Posterior cingulate gyrus (tissue), 11 donors: ENCODE results near the gene ETFDH.
A peak's percentile ranks its signal among the peaks of the same experiment; 100 is the strongest.
"Not testable (repeated sequence)": the region's sequence is repeated elsewhere in the genome, so short reads cannot be mapped to it uniquely, and the experiment has no call there.

ENCODE experiments used
- DNase-seq, 10 donors: peaks; one replicate each; pipeline versions ENCODE4 v3.0.0 to v3.0.0-alpha.2; 2020 to 2021; ENCODE audit warnings: mixed read lengths in 3 of 10
- intact Hi-C: fragments of 100-400 bp; cut with DNase I; formaldehyde crosslinking; loops from one replicate; pipeline ENCODE4 v1.15.1; 2023

ETFDH gene

DNA sequence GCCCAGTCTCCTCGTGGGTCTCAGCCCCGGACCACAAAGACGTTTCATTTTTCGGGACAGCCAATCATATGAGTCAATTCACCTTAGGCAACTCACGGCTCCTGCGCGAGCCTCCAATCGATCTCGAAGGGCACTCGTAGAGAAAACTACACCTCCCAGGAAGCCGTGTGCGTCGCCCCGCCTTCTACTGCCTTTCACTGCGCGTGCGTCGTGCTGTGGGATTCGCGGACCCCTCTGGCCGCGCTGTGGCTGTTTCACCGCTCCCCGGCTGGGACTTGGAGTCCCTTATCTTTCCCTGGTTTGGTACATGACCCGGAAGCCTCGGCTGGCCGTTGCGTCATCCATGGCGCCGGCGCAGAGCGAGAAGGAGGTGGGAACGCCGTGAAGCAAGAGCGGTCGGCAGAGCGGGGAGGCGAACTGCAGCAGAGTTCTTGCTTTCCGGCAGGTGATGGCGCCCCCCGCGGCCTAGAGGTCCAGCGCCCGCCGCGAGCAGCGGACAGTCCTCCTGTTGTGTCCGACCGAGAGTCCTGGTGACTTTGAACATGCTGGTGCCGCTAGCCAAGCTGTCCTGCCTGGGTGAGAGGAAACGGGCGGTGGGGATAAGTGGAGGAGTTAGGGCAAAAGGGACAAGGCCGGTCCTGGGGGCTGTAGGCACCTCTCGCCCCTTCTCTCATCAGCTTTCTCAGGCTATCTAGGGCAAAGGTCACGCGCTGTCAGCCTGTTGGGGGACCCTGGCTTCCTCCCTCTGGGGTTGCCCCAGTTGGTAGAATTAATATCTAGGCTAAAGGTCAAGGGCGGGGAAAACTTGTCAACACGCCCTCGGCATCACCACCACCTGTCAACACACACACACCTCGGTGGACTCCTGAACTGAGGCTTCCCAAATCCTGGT lies at the start of gene ETFDH:
Gene ETFDH (plus strand): TSS at position 382 of the 892 bp plus-strand sequence. CDS start 161 bp downstream, at position 543.
- peak; percentile 98 to 100 (median 99) for DNase-seq
- intact Hi-C loops: loop anchor here (2.0 kb wide), 1 partner anchor 51 kb away; the partner anchor contains the start of gene PPID

DNA sequence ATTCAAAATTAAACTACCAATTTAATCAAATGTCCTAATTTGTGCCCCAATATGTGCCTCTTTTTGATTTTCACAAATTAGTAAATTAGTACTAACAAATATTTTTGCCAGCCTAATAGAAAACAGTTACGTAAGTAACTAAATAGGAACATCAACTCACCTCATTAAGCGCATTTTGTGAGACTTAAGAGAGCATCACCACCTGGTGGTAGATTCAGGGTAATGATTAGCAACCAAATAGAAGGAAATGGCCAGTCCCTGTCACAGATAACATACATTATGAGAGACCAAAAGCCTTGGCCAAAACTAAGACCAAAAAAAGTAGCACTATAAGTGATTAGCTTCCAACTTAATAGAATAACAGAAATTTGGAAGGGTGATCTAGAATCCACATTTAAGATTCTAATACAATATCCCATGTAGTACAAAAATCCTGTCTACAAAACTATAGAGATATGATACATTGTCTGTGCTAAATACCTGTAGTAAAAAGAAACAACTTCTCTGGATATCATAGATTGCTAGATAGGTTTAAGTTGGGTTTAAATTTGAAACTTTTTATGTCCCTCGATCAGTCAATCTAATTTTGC lies 47.1 kb upstream of the ETFDH start:
- intact Hi-C loops: loop anchor here (5.0 kb wide), 3 partner anchors 373 to 633 kb away; no protein-coding TSS in a partner anchor
- no peak for DNase-seq

DNA sequence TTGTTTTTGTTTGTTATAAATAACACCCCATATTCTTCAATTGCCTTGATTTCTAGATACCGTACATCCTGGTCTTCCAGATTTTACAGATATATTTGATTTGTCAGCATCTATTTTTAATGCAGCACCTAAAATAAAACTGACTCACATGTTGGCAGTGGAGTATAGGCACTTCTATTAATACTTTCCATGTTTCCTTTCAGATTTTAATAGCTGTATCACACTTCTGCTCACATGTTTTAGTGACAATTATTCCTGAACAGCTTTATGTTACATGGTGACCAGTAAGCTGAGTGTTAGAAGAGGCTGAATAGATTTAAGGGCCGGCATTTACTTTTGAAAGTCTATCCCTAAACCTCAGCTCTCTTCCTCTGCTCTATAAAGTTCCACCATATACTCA lies 46.6 kb upstream of the ETFDH start:
- intact Hi-C loops: loop anchor here (5.0 kb wide), 3 partner anchors 373 to 633 kb away; no protein-coding TSS in a partner anchor
- no peak for DNase-seq

DNA sequence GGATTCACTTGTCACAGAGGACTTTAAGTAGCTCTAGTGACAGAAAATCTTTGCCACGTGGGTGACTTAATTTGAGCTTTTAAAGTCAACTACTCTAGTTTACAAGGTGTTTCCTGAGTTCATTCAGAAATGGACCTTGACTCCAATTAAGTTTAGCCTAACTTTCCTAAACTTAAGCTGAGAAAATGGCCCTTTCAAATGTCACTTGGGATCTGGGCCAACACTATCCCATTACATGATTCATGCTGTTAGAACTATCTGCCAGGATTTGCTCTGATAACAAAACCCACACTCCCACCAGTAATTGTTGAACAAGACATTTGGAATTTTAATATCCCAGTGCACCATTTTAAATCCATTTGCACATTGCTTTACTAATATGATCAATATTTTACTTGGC lies 41.2 kb upstream of the ETFDH start:
- DNase-seq: no peak
- intact Hi-C loops: no loop called here

DNA sequence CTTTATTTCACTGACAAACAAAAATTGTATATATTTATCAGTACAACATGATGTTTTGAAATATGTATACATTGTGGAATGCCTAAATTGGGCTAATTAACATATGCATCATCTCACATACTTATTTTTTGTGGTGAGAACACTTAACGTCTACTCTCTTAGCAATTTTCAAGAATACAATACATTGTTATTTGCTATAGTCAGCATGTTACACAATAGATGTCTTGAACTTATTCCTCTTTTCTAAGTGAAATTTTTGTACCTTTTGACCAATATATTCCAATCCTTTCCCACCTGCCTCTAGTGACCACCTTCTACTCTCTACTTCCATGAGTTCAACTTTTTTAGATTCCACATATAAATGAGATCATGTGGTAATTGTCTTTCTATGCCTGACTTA lies 35.5 kb upstream of the ETFDH start:
- intact Hi-C loops: no loop called here

DNA sequence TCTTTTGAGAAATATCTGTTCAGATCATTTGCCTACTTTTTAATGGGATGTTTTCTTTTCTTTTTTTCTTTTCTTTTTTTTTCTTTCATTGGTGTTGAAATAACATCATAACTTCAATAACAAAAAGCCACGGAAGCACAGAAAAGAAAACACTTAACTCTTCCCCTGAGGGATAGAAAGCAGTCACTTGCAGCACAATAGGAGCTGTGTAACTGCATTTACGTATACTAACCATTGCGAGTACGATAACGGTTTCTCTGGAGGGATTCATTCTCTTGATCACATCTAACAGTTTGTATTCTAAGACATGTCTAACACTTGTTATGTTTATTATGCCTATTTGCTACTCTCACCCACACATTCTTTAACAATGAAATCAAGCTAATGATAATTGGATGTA lies 27.7 kb upstream of the ETFDH start:
- intact Hi-C loops: no loop called here
- DNase-seq: no peak

More for the DNA sequence above, 35.5 kb upstream of the ETFDH start:
- no peak for DNase-seq

DNA sequence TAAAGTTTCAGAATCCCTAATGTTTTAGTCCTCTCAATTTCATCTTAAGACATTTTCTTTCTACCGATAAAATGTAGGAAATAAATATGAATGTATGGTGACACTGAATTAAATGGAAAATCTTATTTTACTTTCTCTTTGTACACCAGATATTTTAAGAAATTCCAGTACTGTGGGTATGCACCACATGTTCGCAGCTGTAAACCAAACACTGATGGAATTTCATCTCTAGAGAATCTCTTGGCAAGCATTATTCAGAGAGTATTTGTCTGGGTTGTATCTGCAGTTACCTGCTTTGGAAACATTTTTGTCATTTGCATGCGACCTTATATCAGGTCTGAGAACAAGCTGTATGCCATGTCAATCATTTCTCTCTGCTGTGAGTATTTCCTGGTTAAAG lies 27.3 kb upstream of the ETFDH start:
- no peak for DNase-seq
- intact Hi-C loops: no loop called here

DNA sequence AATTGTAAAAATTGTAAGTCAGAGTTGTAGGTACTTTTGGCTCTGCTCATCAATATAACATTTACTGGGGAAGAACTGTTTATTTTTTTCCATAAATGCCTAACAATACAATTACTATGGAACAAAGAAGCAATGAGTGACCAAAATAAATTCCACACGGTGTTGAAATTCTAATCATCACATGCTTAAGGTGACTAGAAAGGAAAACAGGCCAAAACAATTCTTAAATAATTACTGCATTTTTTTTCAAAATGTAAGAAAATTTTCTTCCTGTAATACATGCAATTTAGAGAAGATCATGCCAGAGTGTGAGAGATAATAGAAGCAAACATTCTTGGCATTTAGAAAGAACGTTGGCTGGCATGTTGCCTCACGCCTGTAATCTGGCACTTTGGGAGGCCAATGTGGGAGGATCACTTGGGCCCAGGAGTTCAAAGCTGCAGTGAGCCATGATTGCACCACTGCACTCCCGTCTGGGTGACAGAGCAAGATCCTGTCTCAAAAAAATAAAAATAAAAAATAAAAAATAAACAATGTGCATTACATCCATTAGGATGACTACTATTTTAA lies 22.9 kb upstream of the ETFDH start:
- intact Hi-C loops: no loop called here
- DNase-seq: no peak

DNA sequence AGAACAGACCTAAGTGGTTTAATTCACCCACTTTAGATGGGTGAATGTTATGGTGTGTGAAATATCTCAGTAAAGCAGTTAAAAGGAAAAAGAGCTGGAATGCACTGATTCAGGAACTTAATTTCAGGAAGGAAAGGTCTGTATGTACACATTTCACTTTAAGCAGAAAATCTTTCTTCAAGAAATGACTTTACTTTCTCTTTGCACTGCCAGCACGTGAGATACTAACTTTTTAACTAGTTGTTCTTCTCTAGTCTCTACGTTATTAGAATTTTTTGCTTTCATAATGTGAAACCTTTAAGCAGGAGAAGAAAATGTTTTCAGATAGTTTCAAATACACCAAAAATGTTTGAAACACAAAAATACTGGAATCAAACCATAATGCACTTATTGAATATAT lies 19.2 kb upstream of the ETFDH start:
- no peak for DNase-seq
- intact Hi-C loops: no loop called here

DNA sequence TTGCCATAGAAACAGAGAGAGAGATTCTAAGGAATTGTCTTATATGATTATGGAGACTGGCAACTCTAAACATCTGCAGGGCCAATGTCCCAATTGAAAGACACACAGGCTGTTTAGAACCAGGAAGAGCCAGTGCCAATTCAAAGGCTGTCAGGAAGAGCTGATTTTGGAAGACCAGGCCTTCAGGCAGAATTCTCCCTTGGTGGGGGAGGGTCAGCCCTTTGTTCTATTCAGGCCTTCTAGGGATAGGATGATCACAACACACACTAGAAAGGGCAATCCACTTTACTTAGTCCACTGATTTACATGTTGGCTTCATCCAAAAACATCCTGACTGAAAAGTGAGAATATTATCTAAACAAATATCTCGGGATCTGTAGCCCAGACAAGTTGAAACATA lies 15.7 kb upstream of the ETFDH start:
- intact Hi-C loops: no loop called here
- DNase-seq: no peak

DNA sequence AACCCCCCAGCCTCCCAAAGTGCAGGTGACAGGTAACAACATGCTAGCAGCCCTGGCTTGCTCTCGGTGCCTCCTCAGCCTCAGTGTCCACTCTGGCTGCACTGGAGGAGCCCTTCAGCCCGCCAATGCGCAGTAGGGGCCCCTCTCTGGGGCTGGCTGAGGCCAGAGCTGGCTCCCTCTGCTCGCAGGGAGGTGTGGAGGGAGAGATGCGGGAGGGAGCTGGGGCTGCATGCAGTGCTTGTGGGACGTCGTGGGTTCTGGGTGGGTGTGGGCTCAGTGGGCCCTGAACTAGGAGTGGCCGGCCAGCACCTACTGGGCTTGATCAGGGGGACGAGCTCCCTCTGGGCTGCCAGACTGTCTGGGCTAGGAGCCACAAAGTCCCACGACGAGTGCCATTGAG lies 14.8 kb upstream of the ETFDH start:
- intact Hi-C loops: no loop called here
- DNase-seq: peak in 2 of 10 donors; percentile 53 to 73

DNA sequence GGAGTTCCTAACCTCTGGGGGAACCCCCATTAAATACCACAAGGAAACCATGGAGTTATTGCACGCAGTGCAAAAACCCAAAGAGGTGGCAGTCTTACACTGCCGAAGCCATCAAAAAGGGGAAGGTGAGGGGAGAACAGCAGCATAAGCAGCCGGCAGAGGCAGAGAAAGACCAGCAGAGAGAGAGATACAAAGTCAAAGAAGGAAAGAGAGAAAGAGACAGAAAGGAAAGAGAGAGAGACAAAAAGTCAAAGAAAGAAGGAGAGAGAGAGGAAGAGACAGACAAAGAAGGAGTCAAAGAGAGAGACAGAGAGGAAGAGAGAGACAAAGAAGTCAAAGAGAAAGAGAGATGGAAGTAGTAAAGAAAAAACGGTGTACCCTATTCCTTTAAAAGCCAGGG lies 8.8 kb upstream of the ETFDH start:
- intact Hi-C loops, DNase-seq: not testable (repeated sequence)

DNA sequence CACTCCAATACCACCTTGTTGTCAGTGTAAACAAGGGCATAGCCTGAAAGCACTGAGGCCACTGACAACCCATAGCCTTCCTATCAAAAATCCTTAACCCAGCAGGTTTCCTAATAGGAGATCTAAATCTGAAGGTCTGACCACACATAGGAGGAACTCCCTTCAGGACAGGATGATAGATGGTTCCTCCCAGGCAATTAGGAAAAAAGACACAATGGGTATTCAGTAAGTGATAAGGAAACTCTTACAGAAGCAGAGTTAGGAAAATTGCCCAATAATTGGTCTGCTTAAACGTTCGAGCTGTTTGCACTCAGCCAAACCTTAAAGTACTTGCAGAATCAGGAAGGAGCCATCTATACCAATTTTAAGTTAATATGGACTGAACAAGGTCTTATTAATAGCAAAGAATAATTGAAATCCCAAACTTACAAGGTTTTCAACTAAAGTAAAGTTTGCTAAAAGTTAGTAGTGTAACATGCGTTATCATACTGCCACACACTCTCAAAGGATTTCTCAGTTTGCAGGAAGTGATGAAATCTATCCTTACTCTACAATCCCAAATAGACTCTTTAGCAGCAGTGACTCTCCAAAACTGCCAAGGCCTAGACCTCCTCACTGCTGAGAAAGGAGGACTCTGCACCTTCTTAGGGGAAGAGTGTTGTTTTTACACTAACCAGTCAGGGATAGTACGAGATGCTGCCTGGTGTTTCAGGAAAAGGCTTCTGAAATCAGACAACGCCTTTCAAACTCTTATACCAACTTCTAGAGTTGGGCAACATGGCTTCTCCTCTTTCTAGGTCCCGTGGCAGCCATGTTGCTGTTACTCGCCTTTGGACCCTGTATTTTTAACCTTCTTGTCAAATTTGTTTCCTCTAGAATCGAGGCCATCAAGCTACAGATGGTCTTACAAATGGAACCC lies 8.1 kb upstream of the ETFDH start:
- intact Hi-C loops: not testable (repeated sequence)

DNA sequence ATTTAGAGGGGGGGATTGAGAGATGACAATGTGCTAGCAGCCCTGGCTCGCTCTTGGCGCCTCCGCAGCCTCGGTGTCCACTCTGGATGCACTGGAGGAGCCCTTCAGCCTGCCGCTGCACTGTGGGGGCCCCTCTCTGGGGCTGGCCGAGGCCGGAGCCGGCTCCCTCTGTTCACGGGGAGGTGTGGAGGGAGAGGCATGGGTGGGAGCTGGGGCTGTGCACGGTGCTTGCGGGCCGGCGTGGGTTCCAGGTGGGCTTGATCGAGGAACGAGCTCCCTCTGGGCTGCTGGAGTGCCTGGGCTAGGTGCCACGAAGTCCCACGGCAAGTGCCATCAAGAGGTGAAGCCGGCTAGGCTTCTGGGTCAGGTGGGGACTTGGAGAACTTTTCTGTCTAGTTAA lies 7.3 kb upstream of the ETFDH start:
- intact Hi-C loops: no loop called here

More for the DNA sequence above, 8.1 kb upstream of the ETFDH start:
- not testable (repeated sequence) for DNase-seq

DNA sequence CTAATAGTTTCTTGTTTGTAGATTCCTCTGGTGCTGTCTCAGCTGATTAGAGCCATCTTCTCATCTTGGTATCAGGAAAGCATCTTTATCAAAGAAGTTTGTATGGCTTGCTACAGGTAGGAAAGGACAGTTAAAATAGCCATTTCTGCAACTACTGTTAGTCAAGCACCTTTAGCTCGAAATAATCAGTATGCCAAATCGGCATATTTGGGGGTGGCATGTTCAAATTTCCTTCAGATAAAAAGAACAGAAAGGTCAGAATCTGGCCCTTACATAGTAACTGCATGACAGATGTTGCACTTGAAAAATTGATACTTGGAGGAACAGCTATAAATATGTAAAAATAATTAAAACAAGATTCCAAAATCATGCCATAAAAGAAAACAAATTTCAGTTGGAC lies 5.2 kb upstream of the ETFDH start:
- DNase-seq: no peak
- intact Hi-C loops: no loop called here

More for the DNA sequence above, 7.3 kb upstream of the ETFDH start:
- DNase-seq: peak in 2 of 10 donors; percentile 58 to 68

DNA sequence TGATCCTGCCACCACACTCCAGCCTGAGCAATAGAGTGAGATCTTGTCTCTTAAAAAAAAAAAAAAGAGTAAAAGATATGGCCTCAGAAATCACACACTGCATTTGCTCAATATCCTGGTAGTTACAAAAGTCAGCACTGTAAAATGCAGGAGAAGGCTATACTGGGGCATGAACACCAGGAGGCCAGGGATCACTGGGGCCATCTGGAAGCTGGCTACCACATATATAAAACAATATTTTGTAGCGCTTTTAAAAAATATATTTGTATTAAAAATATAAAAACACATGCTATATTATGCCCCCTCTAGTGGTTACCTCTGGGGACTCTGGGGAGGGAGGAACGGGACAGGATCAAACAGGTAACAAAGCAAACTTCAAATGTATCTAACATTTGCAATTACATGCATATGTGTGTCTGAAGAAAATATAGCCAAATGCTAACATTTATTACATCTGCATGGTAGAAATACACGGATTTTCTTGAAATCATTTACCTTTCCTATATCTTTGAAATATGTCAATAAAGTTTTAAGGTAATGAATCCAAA lies 4.4 kb upstream of the ETFDH start:
- intact Hi-C loops: no loop called here
- no peak for DNase-seq

DNA sequence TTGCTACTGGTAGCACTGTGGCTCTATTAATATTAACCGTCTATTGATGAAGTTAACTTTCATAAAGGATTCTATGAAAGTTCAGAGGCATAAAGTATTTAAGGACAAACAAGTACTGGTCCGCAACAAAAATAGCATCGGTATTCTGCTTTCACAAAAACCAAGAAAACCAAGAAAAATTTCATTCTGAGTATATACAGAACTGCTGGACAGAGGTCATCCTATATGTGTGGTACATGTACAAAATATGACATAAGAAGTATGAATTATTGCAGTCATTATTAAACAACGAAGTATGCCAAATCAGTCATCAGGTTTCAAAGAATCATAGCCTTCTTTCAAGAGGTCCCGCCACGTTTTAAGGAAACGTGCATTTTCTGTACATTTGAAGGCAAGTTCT lies 2.8 kb upstream of the ETFDH start:
- intact Hi-C loops: no loop called here
- no peak for DNase-seq

DNA sequence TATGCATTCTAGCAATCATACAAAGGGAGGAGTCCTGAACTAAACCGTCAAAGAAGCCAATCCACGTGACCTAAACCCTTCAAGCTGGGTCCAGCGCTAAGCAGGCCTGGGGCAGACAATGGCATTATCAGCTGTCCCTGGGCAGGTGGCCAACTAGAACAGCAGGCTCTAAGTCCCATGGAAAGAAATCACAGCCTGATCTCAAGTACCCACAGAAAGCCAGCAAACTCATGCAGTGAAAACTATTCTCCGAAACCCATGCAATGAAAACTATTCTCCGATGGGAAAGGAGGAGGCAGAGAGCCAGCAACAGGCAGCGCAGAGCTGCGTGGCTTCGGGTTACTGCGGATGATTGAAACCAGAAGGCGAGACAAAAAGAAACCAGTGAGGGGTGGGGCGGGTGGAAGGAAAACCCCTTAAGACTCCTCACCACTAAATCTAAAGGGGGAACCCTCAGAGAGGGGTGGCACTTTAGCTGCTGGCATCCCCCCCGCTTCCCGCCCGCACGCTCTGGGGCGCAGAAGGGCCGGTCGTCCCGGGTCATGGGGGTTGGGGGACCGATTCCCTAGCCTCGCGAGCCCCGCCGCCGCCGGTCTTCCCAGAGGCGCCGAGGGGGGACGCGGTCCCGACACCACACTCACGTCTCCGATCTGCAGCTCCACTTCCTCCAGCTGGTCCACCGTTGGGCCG lies 976 bp upstream of the ETFDH start:
- intact Hi-C loops: no loop called here
- peak in 8 of 10 donors; percentile 17 to 92 (median 58) for DNase-seq

DNA sequence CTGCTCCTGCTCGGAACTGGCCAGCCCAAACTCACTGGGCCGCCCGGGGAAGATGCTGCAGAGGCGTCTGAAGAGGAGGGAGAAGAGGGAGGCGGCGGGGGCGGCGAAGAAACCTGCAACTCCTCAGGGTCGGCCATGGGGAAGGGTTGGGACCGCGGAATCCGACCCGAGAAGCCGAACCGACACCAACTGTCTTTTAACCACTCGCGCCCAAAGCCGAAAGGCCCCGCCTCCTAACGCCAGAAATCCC lies 506 bp upstream of the ETFDH start, which contains the start of gene C4orf46:
Gene C4orf46 (minus strand): TSS at position 223 of the 250 bp plus-strand sequence. CDS start 86 bp downstream, at position 137.
- no peak for DNase-seq
- intact Hi-C loops: no loop called here
